Right lung (tissue), 5 donors: ENCODE data around the gene TRMT2A. TPM values are rescaled to one million over a fixed set of nuclear protein-coding genes. Genes with fewer than 3 reads are reported as not detected.

ENCODE experiments used
- DNase-seq, 2 donors: peaks; one replicate each; pipeline ENCODE4 v3.0.0-alpha.2; 2013
- polyA plus RNA-seq, 5 donors: library from polyadenylated mRNA; unstranded; fragments of 120-200 nt; gene quantifications; one replicate each; pipeline versions ENCODE4 v1.2.1 to v1.2.3, GENCODE V29; 2013; ENCODE audit warnings: inconsistent platforms in 1 of 5, low replicate concordance in 1 of 5; ENCODE audit not compliant: insufficient read length in 5 of 5, insufficient read depth in 1 of 5

The TRMT2A gene
- polyA plus RNA-seq, 5 donors: 28.8 to 64.0 (median 46.4) TPM

- DNase-seq: no peak
Observed at GRCh38 chr22:20065896-20066616, 51.0 kb downstream of the TRMT2A start.

GRCh38 chr22:20064545-20065262 lies 52.3 kb downstream of the TRMT2A start:
- DNase-seq: no peak

DNA sequence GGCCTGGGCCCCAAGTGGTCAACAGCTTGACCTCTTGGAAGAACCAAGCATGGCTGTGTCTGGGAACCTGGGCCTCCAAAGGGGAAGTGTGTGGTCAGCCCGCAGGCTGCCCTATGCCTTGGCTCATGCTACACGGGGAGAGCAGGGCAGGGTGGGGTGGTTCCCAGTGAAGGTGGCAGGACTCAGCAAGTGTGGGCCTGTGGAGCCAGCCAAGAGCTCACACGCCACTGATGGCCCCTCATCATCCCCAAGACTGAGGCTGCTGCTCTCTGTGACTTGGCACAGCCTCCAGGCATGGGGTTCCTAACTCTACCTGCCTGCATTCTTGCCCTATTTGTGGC lies 52.9 kb downstream of the TRMT2A start:
- DNase-seq: no peak

GRCh38 chr22:20063271-20064139 lies 53.5 kb downstream of the TRMT2A start:
- no peak for DNase-seq

GRCh38 chr22:20062766-20063083 lies 54.3 kb downstream of the TRMT2A start:
- no peak for DNase-seq

DNA sequence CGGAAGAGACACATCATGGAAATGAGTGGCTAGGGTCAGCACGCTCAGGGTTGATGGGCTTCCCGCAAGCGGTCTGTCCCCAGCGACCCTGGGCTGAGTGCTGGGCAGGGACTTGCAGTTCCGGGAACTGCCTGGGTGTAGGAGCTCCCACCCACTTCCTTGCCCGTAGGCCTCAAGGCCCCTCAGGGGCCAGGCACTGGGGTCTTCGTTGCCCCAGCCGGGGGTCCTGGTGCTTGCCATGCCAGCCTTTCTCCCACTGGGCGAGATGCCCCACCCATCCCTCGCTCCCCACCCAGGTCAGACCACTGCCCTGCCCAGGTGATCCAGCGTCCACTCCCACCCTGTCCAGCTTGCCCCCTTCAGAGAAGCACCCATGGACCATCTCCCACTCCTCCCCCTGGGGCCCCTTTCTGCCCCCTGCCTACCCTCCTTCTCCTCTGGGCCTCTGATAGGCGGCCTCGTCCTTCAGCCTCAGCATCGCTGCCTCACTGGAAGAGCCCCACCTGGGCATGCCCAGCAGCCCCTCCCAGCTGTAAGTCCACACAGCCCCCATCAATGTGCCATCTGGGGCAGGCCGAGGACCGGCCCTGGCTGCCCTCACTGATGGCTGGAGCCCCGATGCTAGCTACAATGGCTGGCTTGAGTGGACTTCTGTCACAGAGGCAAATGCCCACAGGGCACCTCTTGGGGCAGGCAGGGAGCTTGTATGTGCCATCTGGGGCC lies 54.8 kb downstream of the TRMT2A start:
- DNase-seq: no peak

Other genes starting within 250 kb of the TRMT2A start
- 100 to 1,000 TPM in 2 of 5 donors, 10 to 100 TPM in 3; 60.9 to 134 (median 85.5) TPM for gene COMT, start 175.5 kb downstream of the TRMT2A start, polyA plus RNA-seq
- gene TXNRD2, start 175.4 kb downstream of the TRMT2A start, polyA plus RNA-seq: 10 to 100 TPM; 15.4 to 21.5 (median 19.1) TPM
- gene ARVCF, start 100.4 kb downstream of the TRMT2A start, polyA plus RNA-seq: 10 to 100 TPM; 18.4 to 46.1 (median 24.7) TPM
- 10 to 100 TPM in 4 of 5 donors, 1 to 10 TPM in 1; 9.9 to 15.3 (median 13.5) TPM for gene TANGO2, start 96.1 kb downstream of the TRMT2A start, polyA plus RNA-seq
- 10 to 100 TPM; 42.6 to 50.7 (median 45.2) TPM for gene DGCR8, start 37.0 kb downstream of the TRMT2A start, polyA plus RNA-seq
- 100 to 1,000 TPM; 140 to 189 (median 161) TPM for gene RANBP1, start 1.1 kb downstream of the TRMT2A start, polyA plus RNA-seq
- 10 to 100 TPM; 27.5 to 61.1 (median 46.6) TPM for gene ZDHHC8, start 14.6 kb upstream of the TRMT2A start, polyA plus RNA-seq
- 1 to 10 TPM; 1.4 to 2.9 (median 1.8) TPM for gene CCDC188, start 33.8 kb upstream of the TRMT2A start, polyA plus RNA-seq
- gene RTN4R, start 151.1 kb upstream of the TRMT2A start, polyA plus RNA-seq: 10 to 100 TPM in 1 of 5 donors, 1 to 10 TPM in 4; 4.2 to 11.9 (median 4.9) TPM
- 10 to 100 TPM; 40.9 to 69.8 (median 50.9) TPM for gene DGCR6L, start 202.8 kb upstream of the TRMT2A start, polyA plus RNA-seq